Liver (tissue), 9 donors: ENCODE measurements around the gene ELN. TPM values are rescaled to one million over a fixed set of nuclear protein-coding genes. Genes with fewer than 3 reads are reported as not detected.

ENCODE experiments used
- DNase-seq: peaks from one replicate; pipeline ENCODE4 v3.0.0-alpha.2; 2017; ENCODE audit warnings: low spot score
- H3K27ac ChIP-seq, 2 donors: one replicate each; pipeline ENCODE4 v1.7.0; 2013; ENCODE audit warnings: inconsistent platforms in 2 of 2, low read length in 2 of 2, control low read depth in 1 of 2, low read depth in 1 of 2, mild to moderate bottlenecking in 1 of 2
- H3K27me3 ChIP-seq, 4 donors: one replicate each; pipeline versions ENCODE4 v1.6.1 to v1.7.0; 2013; ENCODE audit warnings: low read length in 3 of 4, inconsistent platforms in 1 of 4, mild to moderate bottlenecking in 1 of 4, moderate library complexity in 1 of 4; ENCODE audit not compliant: control insufficient read depth in 4 of 4, insufficient read depth in 4 of 4
- H3K36me3 ChIP-seq, 4 donors: one replicate each; pipeline versions ENCODE4 v1.6.1 to v1.7.0; 2013; ENCODE audit warnings: low read length in 3 of 4, mild to moderate bottlenecking in 3 of 4, low read depth in 1 of 4, moderate library complexity in 1 of 4; ENCODE audit not compliant: control insufficient read depth in 4 of 4, insufficient read depth in 3 of 4
- H3K4me1 ChIP-seq, 4 donors: one replicate each; pipeline versions ENCODE4 v1.6.1 to v1.7.0; 2013; ENCODE audit warnings: low read length in 3 of 4, mild to moderate bottlenecking in 3 of 4, moderate library complexity in 1 of 4; ENCODE audit not compliant: control insufficient read depth in 4 of 4, insufficient read depth in 4 of 4
- H3K4me3 ChIP-seq, 3 donors: one replicate each; pipeline versions ENCODE4 v1.6.1 to v1.7.0; 2013; ENCODE audit warnings: low read length in 3 of 3, control low read depth in 1 of 3, low read depth in 1 of 3, mild to moderate bottlenecking in 1 of 3
- H3K9ac ChIP-seq, 2 donors: one replicate each; pipeline ENCODE4 v1.7.0; 2013; ENCODE audit warnings: low read length in 2 of 2, mild to moderate bottlenecking in 2 of 2, moderate library complexity in 2 of 2, control low read depth in 1 of 2, low read depth in 1 of 2
- H3K9me3 ChIP-seq, 4 donors: one replicate each; pipeline versions ENCODE4 v1.6.1 to v1.7.0; 2013; ENCODE audit warnings: low read length in 3 of 4; ENCODE audit not compliant: control insufficient read depth in 4 of 4
- ATF3 ChIP-seq: IDR thresholded peaks from 2 replicates; pipeline ENCODE4 v1.6.1; 2016; ENCODE audit warnings: antibody characterized with exemption
- CTCF ChIP-seq: fragments of 150-350 bp; IDR thresholded peaks from 2 replicates; pipeline ENCODE4 v1.5.1; 2017; ENCODE audit warnings: improper control_type of control experiment, low read depth, low read length; ENCODE audit not compliant: missing input control
- EGR1 ChIP-seq, 2 donors: IDR thresholded peaks; 2 replicates each; pipeline ENCODE4 v1.6.1; 2016 to 2018; ENCODE audit warnings: antibody characterized with exemption in 2 of 2, low read depth in 2 of 2
- FOXA1 ChIP-seq: IDR thresholded peaks from 2 replicates; pipeline ENCODE4 v1.6.1; 2016; ENCODE audit warnings: antibody characterized with exemption
- FOXA2 ChIP-seq: IDR thresholded peaks from 2 replicates; pipeline ENCODE4 v1.6.1; 2016; ENCODE audit warnings: antibody characterized with exemption
- GABPA ChIP-seq, 2 donors: IDR thresholded peaks in 1 of 2; conservative IDR thresholded peaks in 1 of 2; 2 replicates each; pipeline ENCODE4 v1.6.1; 2016; ENCODE audit warnings: antibody characterized with exemption in 2 of 2, mild to moderate bottlenecking in 1 of 2, moderate library complexity in 1 of 2
- HNF4A ChIP-seq, 2 donors: conservative IDR thresholded peaks; 2 replicates each; pipeline ENCODE4 v1.6.1; 2016; ENCODE audit warnings: antibody characterized with exemption in 2 of 2, mild to moderate bottlenecking in 2 of 2
- HNF4G ChIP-seq: IDR thresholded peaks from 2 replicates; pipeline ENCODE4 v1.6.1; 2016; ENCODE audit warnings: antibody characterized with exemption
- JUND ChIP-seq, 2 donors: IDR thresholded peaks; 2 replicates each; pipeline ENCODE4 v1.6.1; 2016; ENCODE audit warnings: antibody characterized with exemption in 2 of 2
- NR2F2 ChIP-seq: IDR thresholded peaks from 2 replicates; pipeline ENCODE4 v1.6.1; 2016; ENCODE audit warnings: antibody characterized with exemption
- RAD21 ChIP-seq, 2 donors: IDR thresholded peaks; 2 replicates each; pipeline ENCODE4 v1.6.1; 2016; ENCODE audit warnings: antibody characterized with exemption in 2 of 2, mild to moderate bottlenecking in 2 of 2
- REST ChIP-seq: IDR thresholded peaks from 2 replicates; pipeline ENCODE4 v1.6.1; 2016; ENCODE audit warnings: antibody characterized with exemption, mild to moderate bottlenecking
- RXRA ChIP-seq, 2 donors: IDR thresholded peaks; 2 replicates each; pipeline ENCODE4 v1.6.1; 2017 to 2018; ENCODE audit warnings: antibody characterized with exemption in 2 of 2, mild to moderate bottlenecking in 1 of 2
- SP1 ChIP-seq: IDR thresholded peaks from 2 replicates; pipeline ENCODE4 v1.6.1; 2018; ENCODE audit warnings: antibody characterized with exemption, mild to moderate bottlenecking
- YY1 ChIP-seq: IDR thresholded peaks from 2 replicates; pipeline ENCODE4 v1.6.1; 2016; ENCODE audit warnings: antibody characterized with exemption, mild to moderate bottlenecking
- ZBTB33 ChIP-seq: IDR thresholded peaks from 2 replicates; pipeline ENCODE4 v1.6.1; 2016; ENCODE audit warnings: antibody characterized with exemption
- WGBS: extraction: QIAGEN DNeasy Blood & Tissue Kit; methylation state at CpG from one replicate; pipeline ENCODE4 v1.1.7; 2013; 5-methylcytosine and 5-hydroxymethylcytosine counted together
- polyA plus RNA-seq, 2 donors: library from polyadenylated mRNA; stranded (reverse) in 1 of 2; unstranded in 1 of 2; fragments of 200-250 nt in 1 of 2; fragments of >200 nt in 1 of 2; fragmentation: Nextera tagmentation in 1 of 2; extraction: Ambion mirVana in 1 of 2; gene quantifications; one replicate each; pipeline versions ENCODE4 v1.2.1 to v1.2.3, GENCODE V29; 2013 to 2015
- total RNA-seq, 2 donors: library from RNA; depleted of rRNA; stranded (reverse); fragments of >200 nt; gene quantifications; one replicate each; pipeline ENCODE4 v1.2.3, GENCODE V29; 2014
- donor health status: healthy.
- donor health status: healthy.
- donor health status: healthy.
- donor health status: healthy.
- donor health status: healthy.

Gene ELN
- total and polyA plus RNA-seq, 4 donors: 2.7 to 16.3 (median 9.7) TPM

- TF ChIP-seq ZBTB33: no peak
- no peak for TF ChIP-seq YY1
Observed at GRCh38 chr7:74029991-74030415, 2.0 kb downstream of the ELN start (continued).

GRCh38 chr7:74030861-74031260 is 2.9 kb downstream of the ELN start:
- TF ChIP-seq RXRA (IDR thresholded peaks at IDR 0.05): no peak
- no peak for TF ChIP-seq NR2F2
- no peak overlapping the region for H3K9ac ChIP-seq
- no peak overlapping the region for H3K27ac ChIP-seq
- 24% methylated on average over 7 of the region's 7 CpGs for WGBS
- H3K27me3 ChIP-seq: no peaks in the 10 kb centered on the region
- DNase-seq: no peak
- no peak overlapping the region for H3K4me3 ChIP-seq
- peaks cover 2 to 32% (median 14%) of the 10 kb centered on the region in 4 donors for H3K4me1 ChIP-seq
- no peaks in the 10 kb centered on the region for H3K9me3 ChIP-seq
- no peaks in the 10 kb centered on the region for H3K36me3 ChIP-seq

GRCh38 chr7:74031403-74032190 is 3.6 kb downstream of the ELN start:
- Histone ChIP-seq H3K27me3 (no peaks in the 10 kb centered on the region), H3K9me3 (no peaks in the 10 kb centered on the region), H3K4me3 (no peak overlapping the region), H3K9ac (no peak overlapping the region), H3K27ac (no peak overlapping the region), H3K4me1 (peaks cover 1 to 28% (median 13%) of the 10 kb centered on the region in 4 donors), H3K36me3 (no peaks in the 10 kb centered on the region)
- TF ChIP-seq HNF4G: no peak
- WGBS: 76% methylated on average over 5 of the region's 5 CpGs
- no peak for DNase-seq

GRCh38 chr7:74032191-74032490 is 4.2 kb downstream of the ELN start:
- Histone ChIP-seq H3K27me3 (no peaks in the 10 kb centered on the region), H3K9ac (no peak overlapping the region), H3K9me3 (no peaks in the 10 kb centered on the region), H3K4me1 (peaks cover 0 to 23% (median 10%) of the 10 kb centered on the region in 4 donors), H3K4me3 (no peak overlapping the region), H3K36me3 (no peaks in the 10 kb centered on the region), H3K27ac (no peak overlapping the region)
- 47% methylated on average over 8 of the region's 8 CpGs for WGBS
- no peak for DNase-seq
- TF ChIP-seq HNF4A (conservative IDR thresholded peaks at IDR 0.05) (no peak), JUND (IDR thresholded peaks at IDR 0.05) (no peak), YY1 (no peak), FOXA2 (no peak), EGR1 (IDR thresholded peaks at IDR 0.05; ENCODE audit: low read depth in 2 of 2) (no peak), NR2F2 (no peak), CTCF (no peak), RXRA (IDR thresholded peaks at IDR 0.05) (no peak), GABPA (IDR thresholded peaks at IDR 0.05 in 1 of 2, conservative IDR thresholded peaks at IDR 0.05 in 1 of 2) (no peak), REST (no peak), ZBTB33 (no peak), ATF3 (no peak), FOXA1 (no peak), RAD21 (IDR thresholded peaks at IDR 0.05) (no peak), SP1 (no peak), HNF4G (no peak)
